Activated T-helper 17 cell treated with anti-CD3 and anti-CD28 coated beads, Interleukin-2, amount 50 U/mL, for 72 hours (primary cell): ENCODE data around the gene SGMS1. TPM values are rescaled to one million over a fixed set of nuclear protein-coding genes. Genes with fewer than 3 reads are reported as not detected.
"Not testable (repeated sequence)": the region's sequence is repeated elsewhere in the genome, so short reads cannot be mapped to it uniquely, and the experiment has no call there.

ENCODE experiments used
- ATAC-seq: fragments of 150-1000 bp; cut with Tn5 transposase; replicated peaks from 2 replicates; pipeline ENCODE4 v1.10.0; 2021; ENCODE audit warnings: mild to moderate bottlenecking, moderate library complexity
- H3K27ac Mint-ChIP-seq: one replicate; pipeline ENCODE4 v1.8.0; 2022; ENCODE audit warnings: mixed read lengths
- H3K27me3 Mint-ChIP-seq: one replicate; pipeline ENCODE4 v1.8.0; 2022; ENCODE audit warnings: mixed read lengths
- H3K36me3 Mint-ChIP-seq: one replicate; pipeline ENCODE4 v1.8.0; 2022; ENCODE audit warnings: low read depth, mild to moderate bottlenecking, mixed read lengths
- H3K4me1 Mint-ChIP-seq: one replicate; pipeline ENCODE4 v1.8.0; 2022; ENCODE audit warnings: mixed read lengths
- H3K4me3 Mint-ChIP-seq: one replicate; pipeline ENCODE4 v1.8.0; 2022; ENCODE audit warnings: mild to moderate bottlenecking, mixed read lengths
- H3K9me3 Mint-ChIP-seq: one replicate; pipeline ENCODE4 v1.8.0; 2022; ENCODE audit warnings: mixed read lengths
- total RNA-seq, 2 donors: library from RNA; stranded (reverse); gene quantifications; one replicate each; pipeline ENCODE4 v1.2.3, GENCODE V29; 2022

Gene SGMS1
- total RNA-seq, 2 donors from 2014 or later: 13.4 to 22.4 TPM

DNA sequence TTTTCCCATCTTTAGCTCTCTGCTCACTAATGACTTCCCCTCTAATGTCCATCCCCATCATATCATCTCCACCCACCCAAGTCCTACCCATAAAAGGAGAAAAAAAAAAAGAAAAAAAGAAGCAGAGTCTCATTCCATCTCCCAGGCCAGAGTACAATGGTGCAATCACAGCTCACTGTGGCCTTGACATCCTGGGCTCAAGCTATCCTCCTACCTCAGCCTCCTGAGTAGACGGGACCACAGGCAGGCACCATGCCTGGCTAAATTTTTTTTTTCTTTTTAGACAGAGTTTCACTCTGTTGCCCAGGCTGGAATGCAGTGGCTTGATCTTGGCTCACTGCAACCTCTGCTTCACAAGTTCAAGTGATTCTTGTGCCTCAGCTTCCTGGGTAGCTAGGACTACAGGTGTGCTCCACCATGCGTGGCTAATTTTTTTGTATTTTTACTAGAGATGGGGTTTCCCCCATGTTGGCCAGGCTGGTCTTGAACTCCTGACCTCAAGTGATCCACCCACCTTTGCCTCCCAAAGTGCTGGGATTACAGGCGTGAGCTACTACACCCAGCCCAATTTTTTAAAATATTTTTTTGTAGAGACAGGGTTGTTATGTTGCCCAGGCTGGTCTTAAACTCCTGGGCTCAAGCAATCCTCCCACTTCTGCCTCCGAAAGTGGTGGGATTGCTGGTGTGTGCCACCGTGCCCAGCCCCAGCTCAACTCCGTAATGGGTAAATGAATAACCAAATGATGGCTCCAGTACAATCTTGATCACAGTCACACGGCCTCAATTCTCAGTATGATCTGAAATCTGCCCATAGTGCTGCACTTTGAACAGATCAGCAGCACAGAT, 24.6 kb upstream of the SGMS1 start:
- Mint-ChIP-seq H3K9me3 (no peaks in the 10 kb centered on the region), H3K36me3 (no peaks in the 10 kb centered on the region), H3K4me3 (no peak overlapping the region), H3K4me1 (no peaks in the 10 kb centered on the region), H3K27ac (no peak overlapping the region), H3K27me3 (no peaks in the 10 kb centered on the region)
- no peak for ATAC-seq

GRCh38 chr10:50647350-50647749, 23.6 kb upstream of the SGMS1 start:
- H3K9me3 Mint-ChIP-seq, H3K27me3 Mint-ChIP-seq, H3K4me1 Mint-ChIP-seq, H3K4me3 Mint-ChIP-seq, ATAC-seq, H3K27ac Mint-ChIP-seq, H3K36me3 Mint-ChIP-seq: not testable (repeated sequence)

- Mint-ChIP-seq H3K9me3 (no peaks in the 10 kb centered on the region), H3K36me3 (no peaks in the 10 kb centered on the region), H3K4me3 (no peak overlapping the region), H3K27me3 (no peaks in the 10 kb centered on the region), H3K27ac (no peak overlapping the region), H3K4me1 (no peaks in the 10 kb centered on the region)
- no peak for ATAC-seq
These were observed 21.5 kb upstream of the SGMS1 start for GRCh38 chr10:50645236-50645635.

GRCh38 chr10:50641626-50642025, 17.9 kb upstream of the SGMS1 start:
- Mint-ChIP-seq H3K27ac (no peak overlapping the region), H3K4me3 (no peak overlapping the region), H3K9me3 (no peaks in the 10 kb centered on the region), H3K4me1 (peaks cover 12% of the 10 kb centered on the region), H3K36me3 (no peaks in the 10 kb centered on the region), H3K27me3 (peaks cover 3% of the 10 kb centered on the region)
- ATAC-seq: no peak

- ATAC-seq: no peak
- Mint-ChIP-seq H3K4me1 (peaks cover 17% of the 10 kb centered on the region), H3K36me3 (no peaks in the 10 kb centered on the region), H3K27me3 (peaks cover 6% of the 10 kb centered on the region), H3K4me3 (no peak overlapping the region), H3K9me3 (no peaks in the 10 kb centered on the region), H3K27ac (no peak overlapping the region)
These were observed 16.5 kb upstream of the SGMS1 start for GRCh38 chr10:50640238-50640637.

DNA sequence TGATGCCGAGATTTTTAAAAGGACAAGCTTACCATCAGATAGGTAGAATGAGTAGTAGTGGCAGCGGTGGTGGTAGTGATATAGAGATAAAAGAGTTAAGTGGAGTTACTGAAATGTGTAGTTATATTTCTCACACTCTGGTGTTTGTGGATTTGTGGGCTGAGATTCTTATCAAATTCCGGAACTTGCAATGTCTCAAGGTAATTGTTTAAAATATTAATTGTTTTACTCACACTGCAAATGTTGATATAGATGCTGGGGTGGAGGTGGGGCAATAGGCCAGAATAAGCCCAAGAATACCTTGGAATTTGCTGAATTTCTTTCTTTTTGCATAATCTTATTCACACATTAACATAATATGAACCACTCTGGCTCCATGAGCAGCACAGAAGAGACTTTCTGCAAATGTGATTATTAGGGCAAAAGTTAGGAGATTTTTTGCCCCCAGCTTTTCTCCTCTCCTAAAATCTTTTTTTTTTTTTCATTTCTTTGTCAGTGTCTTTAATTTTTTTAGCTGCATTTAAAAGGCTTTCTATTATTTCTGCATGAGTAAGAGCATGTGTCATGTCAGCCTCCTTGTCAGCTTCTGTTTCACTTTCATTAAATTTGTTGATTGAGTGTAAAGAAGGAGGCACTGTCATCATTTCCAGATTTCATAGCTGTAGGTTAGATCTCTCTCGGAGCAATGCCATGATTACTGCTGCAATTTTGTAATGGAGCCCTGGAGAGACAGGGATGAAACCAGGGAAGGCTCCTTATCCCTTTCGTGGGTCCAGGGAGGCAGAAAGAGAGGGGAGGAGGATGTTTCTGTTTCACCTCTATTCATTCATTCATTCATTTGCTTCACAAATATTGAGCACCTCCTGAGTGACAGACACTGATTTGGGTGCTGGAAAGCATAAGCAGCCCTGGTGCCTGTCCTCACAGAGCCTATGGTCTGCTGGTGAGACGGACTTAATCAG, 13.1 kb upstream of the SGMS1 start:
- H3K27me3 Mint-ChIP-seq: peaks cover 8% of the 10 kb centered on the region
- H3K36me3 Mint-ChIP-seq: no peaks in the 10 kb centered on the region
- ATAC-seq: peak; percentile 95
- H3K9me3 Mint-ChIP-seq: no peaks in the 10 kb centered on the region
- peak overlapping the region; percentile 82 for H3K27ac Mint-ChIP-seq
- H3K4me1 Mint-ChIP-seq: peaks cover 23% of the 10 kb centered on the region
- H3K4me3 Mint-ChIP-seq: peak overlapping the region; percentile 61

- ATAC-seq: no peak
- Mint-ChIP-seq H3K4me3 (peak overlapping the region; percentile 7), H3K4me1 (peaks cover 23% of the 10 kb centered on the region), H3K27me3 (peaks cover 8% of the 10 kb centered on the region), H3K9me3 (no peaks in the 10 kb centered on the region), H3K36me3 (no peaks in the 10 kb centered on the region), H3K27ac (peak overlapping the region; percentile 56)
These were observed 11.5 kb upstream of the SGMS1 start for GRCh38 chr10:50635286-50635685.

GRCh38 chr10:50634479-50634878, 10.7 kb upstream of the SGMS1 start:
- Mint-ChIP-seq H3K36me3 (no peaks in the 10 kb centered on the region), H3K4me1 (peaks cover 30% of the 10 kb centered on the region), H3K4me3 (no peak overlapping the region), H3K27me3 (peaks cover 8% of the 10 kb centered on the region), H3K9me3 (no peaks in the 10 kb centered on the region), H3K27ac (no peak overlapping the region)
- ATAC-seq: no peak

DNA sequence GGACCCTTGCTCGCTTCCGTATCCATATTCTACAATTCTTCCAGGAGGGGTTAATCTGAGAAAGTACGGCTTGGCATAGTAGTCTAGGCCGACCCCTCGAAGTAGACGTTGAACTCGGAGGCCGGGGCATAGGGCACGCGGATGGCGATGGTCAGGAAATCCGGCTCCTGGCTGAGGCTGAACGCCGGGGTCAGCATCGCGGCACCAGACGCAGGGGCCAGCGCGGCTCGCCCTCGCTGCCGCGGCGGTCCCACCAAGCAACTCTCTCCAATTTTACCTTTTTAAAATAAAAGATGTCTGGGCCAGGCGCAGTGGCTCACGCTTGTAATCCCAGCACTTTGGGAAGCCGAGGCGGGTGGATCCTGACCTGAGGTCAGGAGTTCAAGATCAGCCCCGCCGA, 7.3 kb upstream of the SGMS1 start:
- peaks cover 20% of the 10 kb centered on the region for H3K4me1 Mint-ChIP-seq
- no peak for ATAC-seq
- no peak overlapping the region for H3K4me3 Mint-ChIP-seq
- H3K36me3 Mint-ChIP-seq: no peaks in the 10 kb centered on the region
- no peaks in the 10 kb centered on the region for H3K9me3 Mint-ChIP-seq
- H3K27me3 Mint-ChIP-seq: peaks cover 6% of the 10 kb centered on the region
- H3K27ac Mint-ChIP-seq: no peak overlapping the region

DNA sequence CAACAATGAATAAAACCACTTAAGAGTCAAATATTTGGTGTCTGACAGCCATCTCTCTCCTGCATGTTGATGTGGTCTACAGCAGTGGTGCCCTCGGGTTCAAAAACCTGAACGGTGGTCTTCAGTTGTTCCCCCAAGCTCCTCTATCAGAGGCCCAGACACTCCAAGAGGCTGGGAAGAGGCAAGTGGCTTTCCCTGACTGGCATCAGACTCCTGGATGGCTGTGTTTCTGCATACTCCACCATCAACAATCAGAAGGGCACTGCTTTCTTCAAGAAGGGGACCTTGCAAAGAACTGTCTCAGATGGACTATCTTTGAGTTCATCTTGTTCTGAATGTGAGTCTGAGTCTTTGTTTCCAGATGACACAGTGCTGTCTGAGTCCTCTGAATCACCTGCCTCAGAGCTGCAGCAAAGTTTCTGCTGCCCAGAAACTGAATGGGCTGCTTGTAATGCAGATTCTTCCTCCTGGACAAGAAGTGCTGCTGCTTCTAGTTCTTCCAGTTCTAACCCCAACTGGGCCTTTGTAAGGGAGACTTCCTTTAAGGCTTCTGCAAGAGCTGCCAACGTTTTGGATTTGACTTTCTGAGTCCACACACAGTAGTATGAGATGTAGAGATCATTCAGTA, 5.9 kb upstream of the SGMS1 start:
- Mint-ChIP-seq H3K4me1 (peaks cover 10% of the 10 kb centered on the region), H3K36me3 (no peaks in the 10 kb centered on the region), H3K9me3 (no peaks in the 10 kb centered on the region), H3K27me3 (no peaks in the 10 kb centered on the region), H3K27ac (peak overlapping the region; percentile 75), H3K4me3 (peak overlapping the region; percentile 47)
- ATAC-seq: peak; percentile 71

DNA sequence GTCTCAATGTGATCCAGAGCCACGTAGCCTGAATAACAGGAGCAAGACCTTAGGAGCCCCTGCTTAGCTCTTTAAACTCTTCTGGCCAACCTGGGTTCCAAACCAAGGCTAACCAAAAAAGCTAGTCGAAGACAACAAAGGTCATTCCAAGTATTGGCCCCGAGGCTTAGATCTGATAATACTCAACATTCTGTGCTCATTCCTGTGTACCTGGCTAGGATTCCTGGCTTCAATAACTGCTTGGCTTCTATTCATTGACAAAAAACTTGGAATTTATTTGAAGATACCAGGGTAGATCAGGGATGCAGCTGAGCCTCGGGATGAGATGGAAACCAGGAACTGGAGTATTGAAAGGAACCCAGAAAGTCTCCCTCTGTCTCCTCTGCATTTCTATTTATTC, 4.1 kb upstream of the SGMS1 start:
- no peak overlapping the region for H3K27ac Mint-ChIP-seq
- peaks cover 10% of the 10 kb centered on the region for H3K4me1 Mint-ChIP-seq
- ATAC-seq: no peak
- H3K27me3 Mint-ChIP-seq: no peaks in the 10 kb centered on the region
- no peaks in the 10 kb centered on the region for H3K36me3 Mint-ChIP-seq
- H3K9me3 Mint-ChIP-seq: no peaks in the 10 kb centered on the region
- H3K4me3 Mint-ChIP-seq: no peak overlapping the region

DNA sequence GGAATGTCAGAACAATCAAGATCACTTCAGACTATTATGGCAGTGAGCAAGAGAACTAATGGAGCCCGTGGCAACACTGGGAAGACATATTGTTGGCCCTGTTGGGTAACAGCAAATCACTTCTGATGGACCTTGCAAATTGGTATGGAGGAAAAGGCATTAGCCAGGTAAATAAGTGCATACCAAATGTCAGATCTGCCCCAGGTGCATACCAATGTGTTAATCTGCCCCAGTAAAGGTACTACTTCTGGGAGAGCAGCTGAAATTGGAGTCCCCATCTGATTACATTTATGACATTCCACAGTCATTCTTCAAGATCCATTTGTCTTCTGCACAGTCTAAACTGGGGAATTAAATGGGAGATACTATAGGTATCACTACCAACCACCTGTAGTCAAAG, 3.7 kb upstream of the SGMS1 start:
- H3K27me3 Mint-ChIP-seq: no peaks in the 10 kb centered on the region
- H3K4me1 Mint-ChIP-seq: peaks cover 11% of the 10 kb centered on the region
- H3K9me3 Mint-ChIP-seq: no peaks in the 10 kb centered on the region
- no peak for ATAC-seq
- H3K27ac Mint-ChIP-seq: no peak overlapping the region
- H3K36me3 Mint-ChIP-seq: peaks cover under 1% of the 10 kb centered on the region
- H3K4me3 Mint-ChIP-seq: no peak overlapping the region

DNA sequence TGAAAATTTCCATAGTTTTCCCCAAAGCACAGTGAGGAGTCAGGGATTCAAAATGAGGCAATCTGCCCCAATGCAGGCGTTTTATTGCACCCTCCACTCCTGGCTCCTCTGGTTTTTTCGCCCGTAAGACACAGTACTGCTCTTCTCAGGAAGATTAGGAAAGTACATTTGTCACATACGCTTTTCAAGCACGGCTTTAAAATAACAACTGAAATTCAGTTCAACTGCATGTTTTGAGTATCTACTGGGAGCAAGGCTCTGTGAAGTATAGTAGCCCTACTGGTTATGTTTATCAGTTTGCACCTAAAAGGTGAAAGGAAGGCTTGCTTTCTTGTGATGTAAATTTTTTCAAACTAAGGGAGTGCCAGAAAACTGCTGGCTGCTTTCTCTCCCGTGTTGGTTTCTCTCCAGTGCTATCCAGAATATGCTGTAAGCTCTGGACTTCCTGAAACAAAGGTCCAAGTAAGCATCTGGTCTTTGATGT, 1.9 kb upstream of the SGMS1 start:
- no peaks in the 10 kb centered on the region for H3K27me3 Mint-ChIP-seq
- H3K4me1 Mint-ChIP-seq: peaks cover 17% of the 10 kb centered on the region
- H3K4me3 Mint-ChIP-seq: peak overlapping the region; percentile 100
- no peaks in the 10 kb centered on the region for H3K9me3 Mint-ChIP-seq
- peak overlapping the region; percentile 92 for H3K27ac Mint-ChIP-seq
- ATAC-seq: no peak
- H3K36me3 Mint-ChIP-seq: peaks cover 6% of the 10 kb centered on the region

- peaks cover 20% of the 10 kb centered on the region for H3K4me1 Mint-ChIP-seq
- peak; percentile 54 for ATAC-seq
- no peaks in the 10 kb centered on the region for H3K27me3 Mint-ChIP-seq
- H3K27ac Mint-ChIP-seq: peak overlapping the region; percentile 92
- no peaks in the 10 kb centered on the region for H3K9me3 Mint-ChIP-seq
- H3K36me3 Mint-ChIP-seq: peaks cover 6% of the 10 kb centered on the region
- H3K4me3 Mint-ChIP-seq: peak overlapping the region; percentile 100
These were observed 1.2 kb upstream of the SGMS1 start for GRCh38 chr10:50624866-50625501.
